ENCODE measurements around the gene ADISSP. TPM values are rescaled to one million over a fixed set of nuclear protein-coding genes. Genes with fewer than 3 reads are reported as not detected.

Gene ADISSP
- total RNA-seq, 1 donor from 2014 or later = 43.2 TPM

DNA sequence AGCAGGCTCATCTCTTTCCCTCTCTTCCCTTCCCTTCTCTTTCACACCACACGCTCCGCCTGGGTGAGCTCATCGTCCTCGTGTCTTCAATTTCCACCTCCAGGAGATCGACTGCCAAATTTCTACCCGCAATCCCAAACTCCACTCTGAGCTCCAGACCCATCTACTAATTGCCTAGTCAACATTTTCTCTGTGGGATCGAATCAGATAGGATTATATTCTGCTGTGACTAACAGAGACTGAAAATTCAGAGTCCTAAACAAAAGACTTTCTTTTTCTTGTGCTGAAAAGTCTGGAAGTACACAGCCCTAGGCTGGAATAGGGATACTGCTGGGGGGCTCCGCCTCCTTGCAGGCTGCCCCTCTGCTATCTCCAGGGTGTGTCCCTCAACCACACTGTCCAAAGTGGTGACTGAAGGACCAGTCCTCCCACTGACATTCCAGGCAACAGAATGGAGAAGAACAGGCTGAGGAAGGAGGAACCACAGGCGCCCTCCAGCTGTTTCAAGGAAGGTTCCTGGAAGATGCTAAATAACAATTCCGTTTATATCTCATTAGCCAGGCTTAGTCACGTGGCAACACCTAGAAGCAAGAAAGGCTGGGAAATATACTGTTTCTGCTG is 40.0 kb downstream of the ADISSP start:
- peaks cover 45% of the 10 kb centered on the region for H3K27me3 Mint-ChIP-seq (ENCODE audit: low read depth, unreplicated experiment)
- H3K36me3 Mint-ChIP-seq (ENCODE audit: low read depth, unreplicated experiment) = no peaks in the 10 kb centered on the region
- Histone ChIP-seq H3K4me2 (ENCODE audit: low read length) (peak overlapping the region; percentile 55), H3K4me1 (ENCODE audit: insufficient read depth, low read length) (peaks cover 6% of the 10 kb centered on the region), H3K79me2 (ENCODE audit: insufficient read depth, low read length) (no peaks in the 10 kb centered on the region), H3K27ac (ENCODE audit: low read depth, low read length) (no peak overlapping the region), H2AFZ (ENCODE audit: low read depth, low read length) (peak overlapping the region; percentile 26), H4K20me1 (ENCODE audit: insufficient read depth, low read length) (no peaks in the 10 kb centered on the region), H3K9me3 (ENCODE audit: insufficient read depth, low read depth, low read length) (no peaks in the 10 kb centered on the region), H3K36me3 (ENCODE audit: insufficient read depth, low read length) (no peaks in the 10 kb centered on the region), H3K27me3 (ENCODE audit: insufficient read depth, low read length) (peaks cover 18% of the 10 kb centered on the region), H3K4me3 (ENCODE audit: insufficient read depth, low read depth, low read length) (no peak overlapping the region), H3K9ac (ENCODE audit: low read length) (peak overlapping the region; percentile 26)
- peaks cover 2% of the 10 kb centered on the region for H3K9me3 Mint-ChIP-seq (ENCODE audit: unreplicated experiment)
- no peak overlapping the region for H3K4me3 Mint-ChIP-seq (ENCODE audit: unreplicated experiment)
- TF ChIP-seq, protein P1, sequence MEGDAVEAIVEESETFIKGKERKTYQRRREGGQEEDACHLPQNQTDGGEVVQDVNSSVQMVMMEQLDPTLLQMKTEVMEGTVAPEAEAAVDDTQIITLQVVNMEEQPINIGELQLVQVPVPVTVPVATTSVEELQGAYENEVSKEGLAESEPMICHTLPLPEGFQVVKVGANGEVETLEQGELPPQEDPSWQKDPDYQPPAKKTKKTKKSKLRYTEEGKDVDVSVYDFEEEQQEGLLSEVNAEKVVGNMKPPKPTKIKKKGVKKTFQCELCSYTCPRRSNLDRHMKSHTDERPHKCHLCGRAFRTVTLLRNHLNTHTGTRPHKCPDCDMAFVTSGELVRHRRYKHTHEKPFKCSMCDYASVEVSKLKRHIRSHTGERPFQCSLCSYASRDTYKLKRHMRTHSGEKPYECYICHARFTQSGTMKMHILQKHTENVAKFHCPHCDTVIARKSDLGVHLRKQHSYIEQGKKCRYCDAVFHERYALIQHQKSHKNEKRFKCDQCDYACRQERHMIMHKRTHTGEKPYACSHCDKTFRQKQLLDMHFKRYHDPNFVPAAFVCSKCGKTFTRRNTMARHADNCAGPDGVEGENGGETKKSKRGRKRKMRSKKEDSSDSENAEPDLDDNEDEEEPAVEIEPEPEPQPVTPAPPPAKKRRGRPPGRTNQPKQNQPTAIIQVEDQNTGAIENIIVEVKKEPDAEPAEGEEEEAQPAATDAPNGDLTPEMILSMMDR (IDR thresholded peaks at IDR 0.05; ENCODE audit: insufficient read depth, low read depth, low read length) = no peak
- no peak for TF ChIP-seq EZH2 (IDR thresholded peaks at IDR 0.05; ENCODE audit: insufficient read depth, low read length)
- DNase-seq (ENCODE audit: low read depth) (peak; percentile 64), FAIRE-seq (peak; percentile 26)
- H3K4me1 Mint-ChIP-seq (ENCODE audit: low read depth, unreplicated experiment) = peaks cover 6% of the 10 kb centered on the region
- H3K27ac Mint-ChIP-seq (ENCODE audit: unreplicated experiment) = no peak overlapping the region

DNA sequence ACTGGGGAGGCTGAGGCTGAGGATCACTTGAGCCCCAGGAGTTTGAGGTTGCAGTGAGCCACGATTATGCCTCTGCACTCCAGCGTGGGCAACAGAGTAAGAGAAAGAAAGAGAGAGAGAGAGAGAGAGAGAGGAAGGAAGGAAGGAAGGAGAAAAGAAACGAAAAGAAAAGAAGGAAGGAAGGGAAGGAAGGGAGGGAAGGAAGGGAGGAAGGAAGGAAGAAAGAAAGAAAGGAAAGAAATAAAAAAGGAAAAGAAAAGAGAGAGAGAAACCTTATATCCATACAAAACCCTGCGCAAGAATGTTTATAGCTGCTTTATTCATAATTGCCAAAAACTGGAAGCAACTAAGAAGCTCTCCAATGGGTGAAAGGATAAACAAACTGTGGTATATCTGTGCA is 43.2 kb downstream of the ADISSP start:
- H3K36me3 Mint-ChIP-seq (ENCODE audit: low read depth, unreplicated experiment) = no peaks in the 10 kb centered on the region
- Histone ChIP-seq H3K27me3 (ENCODE audit: insufficient read depth, low read length) (peaks cover 19% of the 10 kb centered on the region), H3K4me1 (ENCODE audit: insufficient read depth, low read length) (peaks cover 6% of the 10 kb centered on the region), H3K79me2 (ENCODE audit: insufficient read depth, low read length) (no peaks in the 10 kb centered on the region), H3K27ac (ENCODE audit: low read depth, low read length) (no peak overlapping the region), H3K4me2 (ENCODE audit: low read length) (no peak overlapping the region), H3K9ac (ENCODE audit: low read length) (no peak overlapping the region), H4K20me1 (ENCODE audit: insufficient read depth, low read length) (no peaks in the 10 kb centered on the region), H3K36me3 (ENCODE audit: insufficient read depth, low read length) (no peaks in the 10 kb centered on the region), H3K4me3 (ENCODE audit: insufficient read depth, low read depth, low read length) (no peak overlapping the region), H2AFZ (ENCODE audit: low read depth, low read length) (no peak overlapping the region), H3K9me3 (ENCODE audit: insufficient read depth, low read depth, low read length) (no peaks in the 10 kb centered on the region)
- peaks cover 27% of the 10 kb centered on the region for H3K27me3 Mint-ChIP-seq (ENCODE audit: low read depth, unreplicated experiment)
- peaks cover 6% of the 10 kb centered on the region for H3K4me1 Mint-ChIP-seq (ENCODE audit: low read depth, unreplicated experiment)
- H3K27ac Mint-ChIP-seq (ENCODE audit: unreplicated experiment) = no peak overlapping the region
- FAIRE-seq (no peak), DNase-seq (ENCODE audit: low read depth) (no peak)
- no peak overlapping the region for H3K4me3 Mint-ChIP-seq (ENCODE audit: unreplicated experiment)
- TF ChIP-seq, protein P1 (IDR thresholded peaks at IDR 0.05; ENCODE audit: insufficient read depth, low read depth, low read length) = no peak
- no peak for TF ChIP-seq EZH2 (IDR thresholded peaks at IDR 0.05; ENCODE audit: insufficient read depth, low read length)
- no peaks in the 10 kb centered on the region for H3K9me3 Mint-ChIP-seq (ENCODE audit: unreplicated experiment)

DNA sequence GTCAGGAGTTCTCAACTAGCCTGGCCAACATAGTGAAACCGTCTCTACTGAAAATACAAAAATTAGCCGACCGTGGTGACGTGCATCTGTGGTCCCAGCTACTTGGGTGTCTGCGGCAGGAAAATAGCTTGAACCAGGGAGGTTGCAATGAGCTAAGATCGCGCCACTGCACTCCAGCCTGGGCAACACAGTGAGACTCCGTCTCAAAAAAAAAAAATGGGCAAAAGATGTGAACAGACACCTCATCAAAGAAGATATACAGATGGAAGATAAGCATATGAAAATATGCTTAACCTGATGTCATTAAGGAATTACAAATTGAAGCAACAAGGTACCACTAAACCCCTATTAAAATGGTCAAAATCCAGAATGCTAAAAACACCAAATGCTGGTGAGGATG is 44.3 kb downstream of the ADISSP start:
- Histone ChIP-seq H4K20me1 (ENCODE audit: insufficient read depth, low read length) (no peaks in the 10 kb centered on the region), H3K36me3 (ENCODE audit: insufficient read depth, low read length) (no peaks in the 10 kb centered on the region), H3K79me2 (ENCODE audit: insufficient read depth, low read length) (no peaks in the 10 kb centered on the region), H3K9ac (ENCODE audit: low read length) (no peak overlapping the region), H2AFZ (ENCODE audit: low read depth, low read length) (no peak overlapping the region), H3K9me3 (ENCODE audit: insufficient read depth, low read depth, low read length) (no peaks in the 10 kb centered on the region), H3K27me3 (ENCODE audit: insufficient read depth, low read length) (peaks cover 17% of the 10 kb centered on the region), H3K4me3 (ENCODE audit: insufficient read depth, low read depth, low read length) (no peak overlapping the region), H3K27ac (ENCODE audit: low read depth, low read length) (no peak overlapping the region), H3K4me1 (ENCODE audit: insufficient read depth, low read length) (peaks cover 6% of the 10 kb centered on the region), H3K4me2 (ENCODE audit: low read length) (no peak overlapping the region)
- no peak overlapping the region for H3K27ac Mint-ChIP-seq (ENCODE audit: unreplicated experiment)
- FAIRE-seq (no peak), DNase-seq (ENCODE audit: low read depth) (no peak)
- H3K27me3 Mint-ChIP-seq (ENCODE audit: low read depth, unreplicated experiment) = peaks cover 20% of the 10 kb centered on the region
- no peaks in the 10 kb centered on the region for H3K36me3 Mint-ChIP-seq (ENCODE audit: low read depth, unreplicated experiment)
- H3K4me3 Mint-ChIP-seq (ENCODE audit: unreplicated experiment) = no peak overlapping the region
- TF ChIP-seq, protein P1 (IDR thresholded peaks at IDR 0.05; ENCODE audit: insufficient read depth, low read depth, low read length) = no peak
- TF ChIP-seq EZH2 (IDR thresholded peaks at IDR 0.05; ENCODE audit: insufficient read depth, low read length) = no peak
- H3K4me1 Mint-ChIP-seq (ENCODE audit: low read depth, unreplicated experiment) = peaks cover 6% of the 10 kb centered on the region
- no peaks in the 10 kb centered on the region for H3K9me3 Mint-ChIP-seq (ENCODE audit: unreplicated experiment)
